ENCODE data around the gene ELF1.

- no peak for TF ChIP-seq CTCF (conservative IDR thresholded peaks at IDR 0.05; ENCODE audit: low read depth, low read length)
- no peak for TF ChIP-seq EZH2 (IDR thresholded peaks at IDR 0.05; ENCODE audit: low read length, unreplicated experiment)
- no peak for TF ChIP-seq EZH2phosphoT487 (IDR thresholded peaks at IDR 0.05; ENCODE audit: borderline replicate concordance, low read length)
Observed at GRCh38 chr13:41060724-41061074, 41.6 kb upstream of the ELF1 start.

All from PC-3 (cell line).